Right lobe of liver (tissue), 6 donors: ENCODE results near the gene ABCC5. TPM values are rescaled to one million over a fixed set of nuclear protein-coding genes. Genes with fewer than 3 reads are reported as not detected.

Experiments used
- ATAC-seq, 4 donors: fragments of 200-7000 bp; cut with Tn5 transposase; one replicate each; pipeline ENCODE4 v1.9.1; 2020; ENCODE audit warnings: mild to moderate bottlenecking in 4 of 4, moderate library complexity in 4 of 4
- DNase-seq, 3 donors: peaks; one replicate each; pipeline ENCODE4 v3.0.0-alpha.2; 2020
- H3K27ac ChIP-seq, 3 donors: fragments of 200-600 bp; one replicate each; pipeline ENCODE4 v1.8.0; 2022
- H3K27me3 ChIP-seq, 2 donors: fragments of 200-600 bp; one replicate each; pipeline ENCODE4 v1.8.0; 2022
- H3K36me3 ChIP-seq, 4 donors: fragments of 200-600 bp; sonication (generic) in 1 of 4; one replicate each; pipeline versions ENCODE4 v1.5.1 to v1.8.0; 2017 to 2022; ENCODE audit warnings: control low read depth in 1 of 4
- H3K4me1 ChIP-seq, 4 donors: fragments of 200-600 bp; sonication (generic) in 1 of 4; one replicate each; pipeline versions ENCODE4 v1.5.1 to v1.8.0; 2017 to 2022; ENCODE audit warnings: control low read depth in 1 of 4
- H3K4me3 ChIP-seq, 3 donors: fragments of 200-600 bp; one replicate each; pipeline ENCODE4 v1.8.0; 2022
- H3K9me3 ChIP-seq, 4 donors: fragments of 200-600 bp; sonication (generic) in 1 of 4; one replicate each; pipeline versions ENCODE4 v1.5.1 to v1.8.0; 2017 to 2022; ENCODE audit warnings: control low read depth in 1 of 4
- POLR2A ChIP-seq: fragments of 450-650 bp; IDR thresholded peaks from one replicate; pipeline ENCODE4 v1.6.1; 2017; ENCODE audit warnings: antibody characterized with exemption, mild to moderate bottlenecking
- WGBS: methylation state at CpG from one replicate; pipeline ENCODE4 v1.1.6; 2018; ENCODE audit warnings: low coverage, low lambda C conversion rate; ENCODE audit not compliant: insufficient coverage; ENCODE audit errors: missing lambda C conversion rate; 5-methylcytosine and 5-hydroxymethylcytosine counted together
- intact Hi-C, 2 donors: fragments of 100-400 bp; cut with DNase I; formaldehyde crosslinking; loops; one replicate each; pipeline versions ENCODE4 v1.11.2 to v1.14.1; 2022
- total RNA-seq, 6 experiments: library from RNA; depleted of rRNA in 2 of 6; stranded (reverse); fragments of >200 nt in 2 of 6; fragmentation: NEBNext Ultra II Directional in 3 of 6; extraction: Animal tissue kit (Norgen Biotek cat#: 25700) in 3 of 6; gene quantifications; one replicate each; pipeline versions ENCODE4 v1.1.0 to v1.2.4, GENCODE V29; 2016 to 2023
- TF ChIP-seq, protein P1 (sequence below), 4 donors: fragments of 200-600 bp in 3 of 4; fragments of 450-650 bp in 1 of 4; IDR thresholded peaks; one replicate each; pipeline versions ENCODE4 v1.5.1 to v1.8.0; 2016 to 2022; ENCODE audit warnings: antibody characterized with exemption in 4 of 4, mild to moderate bottlenecking in 2 of 4
- donor health status: DM: no; HTN: yes; CAD: no.
- donor health status: DM: no; HTN: no; CAD: no.
- donor health status: DM: no; HTN: no; CAD: no.
- donor health status: DM: no; HTN: yes; CAD: no.
- donor health status: DM: no; HTN: yes; CAD: no.

ABCC5 gene
- total RNA-seq, 6 experiments from 2014 or later: 5.5 to 9.4 (median 7.6) TPM

GRCh38 chr3:183984749-183985729, 32.6 kb downstream of the ABCC5 start:
- H3K36me3 ChIP-seq: peaks cover 0 to 8% (median 0%) of the 10 kb centered on the region in 4 donors
- no peaks in the 10 kb centered on the region for H3K9me3 ChIP-seq
- H3K27ac ChIP-seq: no peak overlapping the region
- peak; percentile 73 to 83 (median 77) for ATAC-seq
- H3K4me1 ChIP-seq: peaks cover 0 to 22% (median 10%) of the 10 kb centered on the region in 4 donors
- WGBS: 42% methylated on average over 7 of the region's 11 CpGs
- H3K27me3 ChIP-seq: no peaks in the 10 kb centered on the region
- no peak for TF ChIP-seq POLR2A
- TF ChIP-seq, protein P1, sequence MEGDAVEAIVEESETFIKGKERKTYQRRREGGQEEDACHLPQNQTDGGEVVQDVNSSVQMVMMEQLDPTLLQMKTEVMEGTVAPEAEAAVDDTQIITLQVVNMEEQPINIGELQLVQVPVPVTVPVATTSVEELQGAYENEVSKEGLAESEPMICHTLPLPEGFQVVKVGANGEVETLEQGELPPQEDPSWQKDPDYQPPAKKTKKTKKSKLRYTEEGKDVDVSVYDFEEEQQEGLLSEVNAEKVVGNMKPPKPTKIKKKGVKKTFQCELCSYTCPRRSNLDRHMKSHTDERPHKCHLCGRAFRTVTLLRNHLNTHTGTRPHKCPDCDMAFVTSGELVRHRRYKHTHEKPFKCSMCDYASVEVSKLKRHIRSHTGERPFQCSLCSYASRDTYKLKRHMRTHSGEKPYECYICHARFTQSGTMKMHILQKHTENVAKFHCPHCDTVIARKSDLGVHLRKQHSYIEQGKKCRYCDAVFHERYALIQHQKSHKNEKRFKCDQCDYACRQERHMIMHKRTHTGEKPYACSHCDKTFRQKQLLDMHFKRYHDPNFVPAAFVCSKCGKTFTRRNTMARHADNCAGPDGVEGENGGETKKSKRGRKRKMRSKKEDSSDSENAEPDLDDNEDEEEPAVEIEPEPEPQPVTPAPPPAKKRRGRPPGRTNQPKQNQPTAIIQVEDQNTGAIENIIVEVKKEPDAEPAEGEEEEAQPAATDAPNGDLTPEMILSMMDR (IDR thresholded peaks at IDR 0.05): no peak
- intact Hi-C loops: no loop called here
- no peak for DNase-seq
- no peak overlapping the region for H3K4me3 ChIP-seq

DNA sequence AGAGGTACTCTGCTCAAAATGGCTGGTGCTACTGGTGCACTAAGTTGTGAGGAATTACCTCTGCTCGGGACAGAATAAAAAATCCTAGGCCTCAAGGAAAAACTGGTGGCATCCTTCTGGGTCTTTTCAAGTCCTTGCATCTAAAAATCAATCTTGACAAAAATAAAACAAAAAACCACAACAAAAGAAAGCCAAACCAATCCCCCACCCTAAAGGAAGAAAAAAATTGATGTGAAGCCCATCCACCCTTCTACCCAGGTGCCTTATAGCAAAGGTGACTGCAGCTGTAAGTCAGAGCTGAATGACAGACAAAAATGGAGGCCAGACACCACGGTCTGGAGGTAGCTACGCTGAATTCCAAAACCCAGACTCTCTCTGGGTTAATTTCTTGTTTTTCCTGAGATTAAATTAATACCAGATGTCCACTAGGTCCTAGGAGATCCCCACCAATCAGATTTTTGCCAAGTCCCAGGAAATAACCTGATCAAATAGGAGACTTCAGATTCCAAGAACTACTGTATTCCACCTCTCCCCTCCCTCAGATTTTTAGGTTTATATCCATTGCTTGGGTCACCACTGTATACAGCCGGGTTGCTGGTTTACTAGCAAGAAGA, 33.5 kb downstream of the ABCC5 start:
- no peak overlapping the region for H3K27ac ChIP-seq
- intact Hi-C loops: no loop called here
- peaks cover 0 to 22% (median 10%) of the 10 kb centered on the region in 4 donors for H3K4me1 ChIP-seq
- no peak for TF ChIP-seq POLR2A
- TF ChIP-seq, protein P1 (IDR thresholded peaks at IDR 0.05): no peak
- no peak overlapping the region for H3K4me3 ChIP-seq
- H3K36me3 ChIP-seq: peaks cover 0 to 8% (median 0%) of the 10 kb centered on the region in 4 donors
- ATAC-seq (no peak), DNase-seq (no peak)
- H3K9me3 ChIP-seq: no peaks in the 10 kb centered on the region
- no peaks in the 10 kb centered on the region for H3K27me3 ChIP-seq
- WGBS: 90% methylated on average over 1 of the region's 4 CpGs

- TF ChIP-seq, protein P1 (IDR thresholded peaks at IDR 0.05): no peak
- no peak for TF ChIP-seq POLR2A
- no peaks in the 10 kb centered on the region for H3K9me3 ChIP-seq
- no peak for DNase-seq
- H3K36me3 ChIP-seq: peaks cover 0 to 8% (median 0%) of the 10 kb centered on the region in 4 donors
- intact Hi-C loops: no loop called here
- no peak for ATAC-seq
- H3K27me3 ChIP-seq: no peaks in the 10 kb centered on the region
- 91% methylated on average over 5 of the region's 6 CpGs for WGBS
- H3K4me3 ChIP-seq: no peak overlapping the region
- H3K4me1 ChIP-seq: peaks cover 0 to 13% (median 5%) of the 10 kb centered on the region in 4 donors
- H3K27ac ChIP-seq: no peak overlapping the region
Measured at GRCh38 chr3:183981990-183982644, 35.6 kb downstream of the ABCC5 start.

DNA sequence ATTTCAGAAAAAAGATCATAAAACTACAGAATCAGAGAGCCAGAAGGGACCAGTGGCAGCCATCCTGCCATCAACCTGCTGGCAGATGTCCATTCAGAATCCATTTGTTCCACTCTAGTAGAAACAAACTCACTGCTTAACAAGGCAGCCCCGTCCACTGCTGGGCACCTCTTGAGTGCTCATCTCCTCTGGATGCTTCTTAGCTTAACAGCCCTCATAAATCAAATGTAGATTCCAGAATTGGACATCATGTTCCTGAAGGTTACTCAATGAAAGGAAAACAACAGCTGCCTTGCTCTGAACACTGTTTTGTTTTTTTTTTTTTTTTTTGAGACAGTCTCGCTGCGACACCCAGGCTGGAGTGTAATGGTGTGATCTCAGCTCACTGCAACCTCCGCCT, 37.3 kb downstream of the ABCC5 start:
- 97% methylated on average over 4 of the region's 4 CpGs for WGBS
- ATAC-seq: no peak
- peaks cover 0 to 8% (median 0%) of the 10 kb centered on the region in 4 donors for H3K36me3 ChIP-seq
- H3K9me3 ChIP-seq: no peaks in the 10 kb centered on the region
- intact Hi-C loops: no loop called here
- no peaks in the 10 kb centered on the region for H3K27me3 ChIP-seq
- no peak for DNase-seq
- no peak overlapping the region for H3K27ac ChIP-seq
- no peak overlapping the region for H3K4me3 ChIP-seq
- H3K4me1 ChIP-seq: peaks cover 0 to 12% (median 4%) of the 10 kb centered on the region in 4 donors
- TF ChIP-seq, protein P1 (IDR thresholded peaks at IDR 0.05): no peak
- no peak for TF ChIP-seq POLR2A
